ENCODE measurements around the gene KLHL29. TPM values are rescaled to one million over a fixed set of nuclear protein-coding genes. Genes with fewer than 3 reads are reported as not detected.

KLHL29 gene
- total RNA-seq, 1 donor, result 14.7 TPM

GRCh38 chr2:23464156-23464555 is 79.2 kb downstream of the KLHL29 start:
- no peak overlapping the region for H3K4me3 ChIP-seq (ENCODE audit: low read depth, low read length)
- TF ChIP-seq, protein P1, sequence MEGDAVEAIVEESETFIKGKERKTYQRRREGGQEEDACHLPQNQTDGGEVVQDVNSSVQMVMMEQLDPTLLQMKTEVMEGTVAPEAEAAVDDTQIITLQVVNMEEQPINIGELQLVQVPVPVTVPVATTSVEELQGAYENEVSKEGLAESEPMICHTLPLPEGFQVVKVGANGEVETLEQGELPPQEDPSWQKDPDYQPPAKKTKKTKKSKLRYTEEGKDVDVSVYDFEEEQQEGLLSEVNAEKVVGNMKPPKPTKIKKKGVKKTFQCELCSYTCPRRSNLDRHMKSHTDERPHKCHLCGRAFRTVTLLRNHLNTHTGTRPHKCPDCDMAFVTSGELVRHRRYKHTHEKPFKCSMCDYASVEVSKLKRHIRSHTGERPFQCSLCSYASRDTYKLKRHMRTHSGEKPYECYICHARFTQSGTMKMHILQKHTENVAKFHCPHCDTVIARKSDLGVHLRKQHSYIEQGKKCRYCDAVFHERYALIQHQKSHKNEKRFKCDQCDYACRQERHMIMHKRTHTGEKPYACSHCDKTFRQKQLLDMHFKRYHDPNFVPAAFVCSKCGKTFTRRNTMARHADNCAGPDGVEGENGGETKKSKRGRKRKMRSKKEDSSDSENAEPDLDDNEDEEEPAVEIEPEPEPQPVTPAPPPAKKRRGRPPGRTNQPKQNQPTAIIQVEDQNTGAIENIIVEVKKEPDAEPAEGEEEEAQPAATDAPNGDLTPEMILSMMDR (IDR thresholded peaks at IDR 0.05; ENCODE audit: insufficient read depth, low read depth, low read length), result no peak
- no peak for DNase-seq (ENCODE audit: low read depth)

GRCh38 chr2:23464905-23465537 is 80.0 kb downstream of the KLHL29 start:
- H3K4me3 ChIP-seq (ENCODE audit: low read depth, low read length), result no peak overlapping the region
- TF ChIP-seq, protein P1 (IDR thresholded peaks at IDR 0.05; ENCODE audit: insufficient read depth, low read depth, low read length), result no peak
- no peak for DNase-seq (ENCODE audit: low read depth)

GRCh38 chr2:23465936-23466335 is 81.0 kb downstream of the KLHL29 start:
- TF ChIP-seq, protein P1 (IDR thresholded peaks at IDR 0.05; ENCODE audit: insufficient read depth, low read depth, low read length), result no peak
- DNase-seq (ENCODE audit: low read depth), result no peak
- H3K4me3 ChIP-seq (ENCODE audit: low read depth, low read length), result no peak overlapping the region

GRCh38 chr2:23467618-23468017 is 82.6 kb downstream of the KLHL29 start:
- DNase-seq (ENCODE audit: low read depth), result no peak
- TF ChIP-seq, protein P1 (IDR thresholded peaks at IDR 0.05; ENCODE audit: insufficient read depth, low read depth, low read length), result no peak
- no peak overlapping the region for H3K4me3 ChIP-seq (ENCODE audit: low read depth, low read length)

GRCh38 chr2:23468474-23469141 is 83.6 kb downstream of the KLHL29 start:
- TF ChIP-seq, protein P1 (IDR thresholded peaks at IDR 0.05; ENCODE audit: insufficient read depth, low read depth, low read length), result no peak
- H3K4me3 ChIP-seq (ENCODE audit: low read depth, low read length), result no peak overlapping the region

GRCh38 chr2:23469142-23469540 is 84.2 kb downstream of the KLHL29 start:
- DNase-seq (ENCODE audit: low read depth), result no peak
- TF ChIP-seq, protein P1 (IDR thresholded peaks at IDR 0.05; ENCODE audit: insufficient read depth, low read depth, low read length), result no peak
- H3K4me3 ChIP-seq (ENCODE audit: low read depth, low read length), result no peak overlapping the region

More at GRCh38 chr2:23468474-23469141, 83.6 kb downstream of the KLHL29 start:
- DNase-seq (ENCODE audit: low read depth), result no peak

Data from fibroblast of villous mesenchyme (primary cell).